HUDEP-2 (cell line): ENCODE data around the gene ZFAND6.

Experiments used
- DNase-seq, 76 experiments: peaks; one replicate each; lab custom pipeline; 2025; ENCODE audit not compliant: unreplicated experiment in 76 of 76; lab: John Stamatoyannopoulos, UW

The ZFAND6 gene

DNA sequence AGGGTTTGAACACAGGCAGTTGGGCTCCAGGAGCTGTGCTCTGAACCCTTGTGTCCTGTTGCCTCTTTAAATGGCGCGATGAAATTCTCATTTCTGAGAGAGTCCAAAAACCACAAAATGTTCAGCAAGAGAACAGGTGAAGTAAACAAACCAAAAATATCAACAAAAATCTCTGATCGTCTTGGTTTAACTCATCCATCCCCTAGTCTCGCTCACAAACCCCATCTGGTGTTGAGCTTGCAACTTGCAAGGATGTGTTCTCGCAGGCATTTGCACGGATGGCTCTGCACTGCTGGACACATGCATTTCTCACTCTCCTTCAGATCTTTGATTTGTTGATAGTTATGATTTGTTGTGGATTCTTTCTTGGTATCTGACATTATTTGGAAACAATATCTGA is 124.4 kb downstream of the ZFAND6 start:
- DNase-seq = peak in 1 of 76 experiments; percentile 14

GRCh38 chr15:80184554-80184953 is 125.1 kb downstream of the ZFAND6 start:
- DNase-seq = no peak

- no peak for DNase-seq
Observed at GRCh38 chr15:80185152-80185551, 125.7 kb downstream of the ZFAND6 start.

DNA sequence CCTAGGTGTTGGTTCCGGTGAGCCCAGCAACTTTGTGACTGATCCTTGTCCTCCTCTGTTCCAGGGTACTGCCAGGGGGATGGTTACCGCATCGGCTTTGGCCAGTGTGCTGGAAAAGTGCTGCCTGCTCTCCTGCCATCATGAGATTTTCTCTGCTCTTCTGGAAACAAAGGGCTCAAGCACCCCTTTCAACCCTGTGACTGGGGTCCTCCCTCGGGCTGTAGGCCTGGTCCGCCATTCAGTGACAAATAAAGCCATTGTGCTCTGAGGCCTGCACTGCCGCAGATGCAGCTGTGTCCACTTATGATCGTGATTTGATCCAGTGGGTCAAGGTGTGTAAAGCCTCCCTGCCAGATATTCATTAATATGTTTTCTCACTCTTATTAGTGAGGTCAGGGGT is 126.6 kb downstream of the ZFAND6 start:
- no peak for DNase-seq

GRCh38 chr15:80186597-80186996 is 127.1 kb downstream of the ZFAND6 start:
- DNase-seq = no peak
